Measurements from ENCODE around the gene CPNE5. TPM values are rescaled to one million over a fixed set of nuclear protein-coding genes. Genes with fewer than 3 reads are reported as not detected.

The CPNE5 gene
- total and polyA plus RNA-seq, 2 of the 4 experiments (the other 2 are of a cell fraction), result 0.07 TPM; not detected in 1

DNA sequence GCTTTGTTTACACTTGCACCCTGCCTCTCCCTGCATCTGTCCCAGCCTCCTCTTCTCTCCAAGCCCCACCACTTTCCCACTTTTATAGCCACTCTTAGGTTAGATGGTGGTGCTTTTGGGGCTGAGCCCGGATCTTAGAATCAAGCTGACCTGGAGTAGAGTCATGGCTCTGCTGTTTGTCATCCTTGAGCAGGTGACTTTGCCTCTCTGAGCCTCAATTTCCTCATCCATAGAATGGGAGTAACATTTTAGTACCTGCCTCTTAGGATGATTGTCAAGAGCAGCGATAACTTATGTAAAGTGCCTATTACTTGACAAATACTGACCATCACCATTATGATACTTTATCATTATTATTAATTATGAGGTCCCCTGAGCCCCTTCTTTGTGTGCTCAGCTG, 48.2 kb downstream of the CPNE5 start:
- DNase-seq (no peak), ATAC-seq (ENCODE audit: low read depth) (no peak)
- H3K18ac ChIP-seq (ENCODE audit: low read depth, low read length), result no peak overlapping the region
- no peak overlapping the region for H3K56ac ChIP-seq (ENCODE audit: extremely low read depth, insufficient read depth, low read length)
- H2AK5ac ChIP-seq (ENCODE audit: low read depth, low read length), result no peak overlapping the region
- no peak overlapping the region for H3K4ac ChIP-seq (ENCODE audit: low read depth, low read length)
- no peaks in the 10 kb centered on the region for H3K9me3 ChIP-seq (ENCODE audit: control insufficient read depth, insufficient read depth, low read length)
- no peak overlapping the region for H3K14ac ChIP-seq (replicated peaks; ENCODE audit: low read depth, low read length)
- CTCF ChIA-PET, result interaction anchor here (0.8 kb wide), 1 partner anchor 8 kb away, joined by 6 read pairs; no protein-coding TSS in a partner anchor
- in situ Hi-C loops (cut with MboI; ENCODE audit: low sequenced_read_pairs) (no loop called here), intact Hi-C loops (cut with micrococcal nuclease) (loop anchor here (5.0 kb wide), 1 partner anchor 46 kb away; the partner anchor contains the start of gene CPNE5), dilution Hi-C loops (cut with HindIII; ENCODE audit: low sequenced_read_pairs, unreplicated experiment) (no loop called here)
- no CpG with 5 or more reads among the region's 2 CpGs for WGBS, 2 experiments (ENCODE audit: extremely low coverage in 2 of 2, insufficient read length in 1 of 2)
- no peak overlapping the region for H4K5ac ChIP-seq (ENCODE audit: low read depth, low read length)
- no peak overlapping the region for H3K9ac ChIP-seq (ENCODE audit: low read depth, low read length)
- H3K27me3 ChIP-seq (ENCODE audit: control insufficient read depth, insufficient read depth, low read length), result peaks cover 53% of the 10 kb centered on the region
- no peak overlapping the region for H3K27ac ChIP-seq (ENCODE audit: insufficient read depth, low read length)
- no peaks in the 10 kb centered on the region for H4K20me1 ChIP-seq (ENCODE audit: insufficient read depth, low read length)
- H2BK120ac ChIP-seq (ENCODE audit: low read depth, low read length), result no peak overlapping the region
- POLR2A ChIA-PET (ENCODE audit: unreplicated experiment), result no interaction called here
- no peaks in the 10 kb centered on the region for H3K4me1 ChIP-seq (ENCODE audit: control insufficient read depth, insufficient read depth, low read length)
- H2BK5ac ChIP-seq (ENCODE audit: low read depth, low read length, poor library complexity, severe bottlenecking), result no peak overlapping the region
- no TSS peak for BruUV-seq (replicated peaks)
- no peak overlapping the region for H2AFZ ChIP-seq (replicated peaks; ENCODE audit: low read length, poor library complexity)
- no peak overlapping the region for H4K91ac ChIP-seq (ENCODE audit: insufficient read depth, low read depth, low read length)
- no peak overlapping the region for H4K8ac ChIP-seq (ENCODE audit: low read depth in 2 of 2, low read length in 2 of 2)
- no peak overlapping the region for H3K23ac ChIP-seq (ENCODE audit: low read depth, low read length)
- H3K79me1 ChIP-seq (ENCODE audit: low read depth in 1 of 2, low read length in 2 of 2), result no peaks in the 10 kb centered on the region
- H2BK20ac ChIP-seq (ENCODE audit: low read depth, low read length), result no peak overlapping the region
- H3K36me3 ChIP-seq (ENCODE audit: control insufficient read depth, insufficient read depth, low read length), result no peaks in the 10 kb centered on the region
- H2BK15ac ChIP-seq (ENCODE audit: low read depth, low read length), result no peak overlapping the region
- TF ChIP-seq, protein P1, sequence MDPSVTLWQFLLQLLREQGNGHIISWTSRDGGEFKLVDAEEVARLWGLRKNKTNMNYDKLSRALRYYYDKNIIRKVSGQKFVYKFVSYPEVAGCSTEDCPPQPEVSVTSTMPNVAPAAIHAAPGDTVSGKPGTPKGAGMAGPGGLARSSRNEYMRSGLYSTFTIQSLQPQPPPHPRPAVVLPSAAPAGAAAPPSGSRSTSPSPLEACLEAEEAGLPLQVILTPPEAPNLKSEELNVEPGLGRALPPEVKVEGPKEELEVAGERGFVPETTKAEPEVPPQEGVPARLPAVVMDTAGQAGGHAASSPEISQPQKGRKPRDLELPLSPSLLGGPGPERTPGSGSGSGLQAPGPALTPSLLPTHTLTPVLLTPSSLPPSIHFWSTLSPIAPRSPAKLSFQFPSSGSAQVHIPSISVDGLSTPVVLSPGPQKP (IDR thresholded peaks at IDR 0.05; ENCODE audit: borderline replicate concordance, low read depth, low read length), result no peak
- TF ChIP-seq SMC3 (IDR thresholded peaks at IDR 0.05; ENCODE audit: low read depth, low read length), result no peak
- no peak for TF ChIP-seq FOS (IDR thresholded peaks at IDR 0.05; ENCODE audit: low read depth, low read length)
- TF ChIP-seq CHD1 (IDR thresholded peaks at IDR 0.05; ENCODE audit: low read depth, low read length), result no peak
- TF ChIP-seq RAD21 (IDR thresholded peaks at IDR 0.05; ENCODE audit: low read length), result no peak
- TF ChIP-seq POLR2A (IDR thresholded peaks at IDR 0.05; ENCODE audit: low read depth, low read length), result no peak
- TF ChIP-seq CEBPB (IDR thresholded peaks at IDR 0.05; ENCODE audit: low read depth, low read length), result no peak
- TF ChIP-seq, protein P2, sequence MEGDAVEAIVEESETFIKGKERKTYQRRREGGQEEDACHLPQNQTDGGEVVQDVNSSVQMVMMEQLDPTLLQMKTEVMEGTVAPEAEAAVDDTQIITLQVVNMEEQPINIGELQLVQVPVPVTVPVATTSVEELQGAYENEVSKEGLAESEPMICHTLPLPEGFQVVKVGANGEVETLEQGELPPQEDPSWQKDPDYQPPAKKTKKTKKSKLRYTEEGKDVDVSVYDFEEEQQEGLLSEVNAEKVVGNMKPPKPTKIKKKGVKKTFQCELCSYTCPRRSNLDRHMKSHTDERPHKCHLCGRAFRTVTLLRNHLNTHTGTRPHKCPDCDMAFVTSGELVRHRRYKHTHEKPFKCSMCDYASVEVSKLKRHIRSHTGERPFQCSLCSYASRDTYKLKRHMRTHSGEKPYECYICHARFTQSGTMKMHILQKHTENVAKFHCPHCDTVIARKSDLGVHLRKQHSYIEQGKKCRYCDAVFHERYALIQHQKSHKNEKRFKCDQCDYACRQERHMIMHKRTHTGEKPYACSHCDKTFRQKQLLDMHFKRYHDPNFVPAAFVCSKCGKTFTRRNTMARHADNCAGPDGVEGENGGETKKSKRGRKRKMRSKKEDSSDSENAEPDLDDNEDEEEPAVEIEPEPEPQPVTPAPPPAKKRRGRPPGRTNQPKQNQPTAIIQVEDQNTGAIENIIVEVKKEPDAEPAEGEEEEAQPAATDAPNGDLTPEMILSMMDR (conservative IDR thresholded peaks at IDR 0.05; ENCODE audit: low read depth, low read length), result no peak
- no peak for TF ChIP-seq NFE2L2 (IDR thresholded peaks at IDR 0.05; ENCODE audit: low read depth, low read length)
- no peak for TF ChIP-seq RCOR1 (IDR thresholded peaks at IDR 0.05; ENCODE audit: insufficient replicate concordance, low read length)
- TF ChIP-seq, protein P3, sequence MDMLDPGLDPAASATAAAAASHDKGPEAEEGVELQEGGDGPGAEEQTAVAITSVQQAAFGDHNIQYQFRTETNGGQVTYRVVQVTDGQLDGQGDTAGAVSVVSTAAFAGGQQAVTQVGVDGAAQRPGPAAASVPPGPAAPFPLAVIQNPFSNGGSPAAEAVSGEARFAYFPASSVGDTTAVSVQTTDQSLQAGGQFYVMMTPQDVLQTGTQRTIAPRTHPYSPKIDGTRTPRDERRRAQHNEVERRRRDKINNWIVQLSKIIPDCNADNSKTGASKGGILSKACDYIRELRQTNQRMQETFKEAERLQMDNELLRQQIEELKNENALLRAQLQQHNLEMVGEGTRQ (IDR thresholded peaks at IDR 0.05; ENCODE audit: low read depth, low read length), result no peak
- no peak for TF ChIP-seq MXI1 (IDR thresholded peaks at IDR 0.05; ENCODE audit: borderline replicate concordance, low read depth, low read length)
- no peak for TF ChIP-seq BHLHE40 (IDR thresholded peaks at IDR 0.05; ENCODE audit: low read depth, low read length)
- no peak for TF ChIP-seq RFX5 (IDR thresholded peaks at IDR 0.05; ENCODE audit: low read depth, low read length)
- no peak for TF ChIP-seq MAFK (IDR thresholded peaks at IDR 0.05; ENCODE audit: low read depth, low read length)
- TF ChIP-seq MAZ (IDR thresholded peaks at IDR 0.05; ENCODE audit: borderline replicate concordance, low read depth, low read length), result no peak
- no peaks in the 10 kb centered on the region for H3K9me1 ChIP-seq (ENCODE audit: insufficient read depth, low read length)
- no peak overlapping the region for H2AK9ac ChIP-seq (replicated peaks; ENCODE audit: low read depth, low read length, poor library complexity)
- no peak overlapping the region for H3K4me3 ChIP-seq (ENCODE audit: insufficient read depth, low read depth, low read length)
- no peak overlapping the region for H3K4me2 ChIP-seq (ENCODE audit: low read depth, low read length)
